ENCODE results near the gene DMC1. TPM values are rescaled to one million over a fixed set of nuclear protein-coding genes. Genes with fewer than 3 reads are reported as not detected.
A peak's percentile ranks its signal among the peaks of the same experiment; 100 is the strongest.

DMC1 gene
- total and polyA plus RNA-seq, 9 of the 15 experiments (the other 6 are each of a cell fraction or from before 2014, with no cell fraction given) = 5.5 to 55.5 (median 9.8) TPM

- no peak for TF ChIP-seq RBM14 (IDR thresholded peaks at IDR 0.05; ENCODE audit: borderline replicate concordance, insufficient read depth, low read depth, low read length)
These were observed 67.0 kb downstream of the DMC1 start (continued) for GRCh38 chr22:38503021-38503420.

DNA sequence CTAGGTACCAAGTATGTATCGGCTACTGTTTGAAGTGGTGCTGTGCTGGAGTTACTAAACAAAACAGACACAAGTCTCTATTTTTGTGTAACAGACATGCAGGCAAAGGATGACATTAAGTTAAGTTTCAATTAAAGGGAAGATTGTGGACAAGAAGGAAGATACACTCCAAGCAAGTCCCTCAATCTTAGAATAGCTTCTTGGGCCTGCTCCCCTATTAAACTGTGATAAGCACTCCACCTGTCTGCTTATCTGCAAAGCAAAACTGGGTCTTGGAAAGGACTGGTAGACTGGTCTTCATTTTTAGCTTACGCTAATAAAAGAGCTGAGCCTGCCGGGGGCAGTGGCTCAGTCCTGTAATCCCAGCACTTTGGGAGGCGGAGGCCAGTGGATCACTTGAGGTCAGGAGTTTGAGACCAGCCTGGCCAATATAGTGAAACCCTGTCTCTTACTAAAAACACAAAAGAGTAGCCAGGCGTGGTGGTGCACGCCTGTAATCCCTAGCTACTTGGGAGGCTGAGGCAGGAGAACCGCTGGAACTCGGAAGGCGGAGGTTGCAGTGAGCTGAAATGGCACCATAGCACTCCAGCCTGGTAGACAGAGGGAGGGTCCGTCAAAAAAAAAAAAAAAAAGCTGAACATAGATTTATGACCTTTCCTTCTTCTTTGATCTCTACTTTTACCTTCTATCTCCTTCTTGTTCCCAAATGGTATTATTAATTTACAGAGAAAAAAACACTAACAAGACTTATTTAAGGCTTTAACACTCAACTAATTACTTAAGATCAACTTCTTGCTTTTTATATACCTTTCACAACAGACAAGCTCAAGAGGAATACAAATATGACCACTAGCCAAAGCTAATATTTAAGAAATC, 67.9 kb downstream of the DMC1 start:
- ChIA-PET POLR2A (interaction anchor here (0.9 to 2.5 kb wide), 6 partner anchors 10 to 17 kb away, joined by 3 to 15 read pairs (median 7); no protein-coding TSS in a partner anchor), CTCF (ENCODE audit: low intra/inter-chr PET ratio) (no interaction called here)
- no peak overlapping the region for H3K4me3 ChIP-seq
- no peaks in the 10 kb centered on the region; the same call in 1 of the 2 replicates for H4K20me1 ChIP-seq (replicated peaks; ENCODE audit: control insufficient read depth, insufficient read depth, low read length)
- H3K4me1 ChIP-seq (replicated peaks in 1 of 2; ENCODE audit: control insufficient read depth in 2 of 2, insufficient read depth in 2 of 2, low read length in 2 of 2) = peaks cover 5 to 19% of the 10 kb centered on the region in 2 experiments; a peak in 4 of 5 replicates
- FAIRE-seq (no peak), DNase-seq (ENCODE audit: extremely low read depth in 1 of 4, low spot score in 3 of 4) (peak in 1 of 4 experiments; percentile 30), ATAC-seq (no peak)
- H3K9ac ChIP-seq (ENCODE audit: insufficient read depth in 1 of 2, low read depth in 2 of 2, low read length in 2 of 2) = peak overlapping the region in 1 of 2 experiments; percentile 99; a peak in 1 of 4 replicates
- no peaks in the 10 kb centered on the region for H3K9me3 ChIP-seq (replicated peaks; ENCODE audit: control insufficient read depth, insufficient read depth, low read depth, low read length)
- peaks cover 73% of the 10 kb centered on the region for H3K36me3 ChIP-seq (ENCODE audit: control insufficient read depth, insufficient read depth, low read length)
- 0 out of 2 replicates have a peak overlapping the region, but pooled peaks have one; percentile 92 for H3K4me2 ChIP-seq (ENCODE audit: insufficient read depth, low read length)
- no TSS peak for BruUV-seq (replicated peaks)
- in situ Hi-C loops (cut with MboI) (no loop called here), intact Hi-C loops (cut with micrococcal nuclease) (no loop called here)
- H3K9me1 ChIP-seq (ENCODE audit: control insufficient read depth, insufficient read depth, low read length) = no peaks in the 10 kb centered on the region
- TF ChIP-seq CREB3 (tag; conservative IDR thresholded peaks at IDR 0.05; ENCODE audit: low read depth) = no peak
- 0 out of 2 replicates have a peak, but pooled peaks have one; percentile 16 for TF ChIP-seq TCF3 (CRISPR knock-in tag; IDR thresholded peaks at IDR 0.05)
- peak; percentile 14; the same call in 1 of the 2 replicates for TF ChIP-seq CBFA2T2 (conservative IDR thresholded peaks at IDR 0.05)
- TF ChIP-seq ZNF282 (CRISPR knock-in tag; IDR thresholded peaks at IDR 0.05) = no peak
- TF ChIP-seq CBFA2T3 (IDR thresholded peaks at IDR 0.05) = peak; percentile 60
- TF ChIP-seq POLR2AphosphoS5 (IDR thresholded peaks at IDR 0.05; ENCODE audit: control insufficient read depth, insufficient read depth, low read depth, low read length) = peak; percentile 39; the same call in 1 of the 2 replicates
- H3K27ac ChIP-seq (ENCODE audit: extremely low read depth, low read depth, low read length) = peak overlapping the region; percentile 96; the same call in 1 of the 3 replicates
- H3K79me2 ChIP-seq (ENCODE audit: control insufficient read depth, insufficient read depth, low read length) = peaks cover 84% of the 10 kb centered on the region
- no peak overlapping the region for H2AFZ ChIP-seq (ENCODE audit: low read depth, low read length)
- H3K27me3 ChIP-seq (ENCODE audit: control insufficient read depth in 2 of 2, insufficient read depth in 2 of 2, low read length in 2 of 2) = no peaks in the 10 kb centered on the region
- WGBS (ENCODE audit: insufficient coverage, low coverage, missing lambda C conversion rate) = 80% methylated on average over 10 of the region's 10 CpGs

All from K562 (cell line).